ENCODE results near the gene NCK1.
"Not testable (repeated sequence)": the region's sequence is repeated elsewhere in the genome, so short reads cannot be mapped to it uniquely, and the experiment has no call there.

The NCK1 gene

DNA sequence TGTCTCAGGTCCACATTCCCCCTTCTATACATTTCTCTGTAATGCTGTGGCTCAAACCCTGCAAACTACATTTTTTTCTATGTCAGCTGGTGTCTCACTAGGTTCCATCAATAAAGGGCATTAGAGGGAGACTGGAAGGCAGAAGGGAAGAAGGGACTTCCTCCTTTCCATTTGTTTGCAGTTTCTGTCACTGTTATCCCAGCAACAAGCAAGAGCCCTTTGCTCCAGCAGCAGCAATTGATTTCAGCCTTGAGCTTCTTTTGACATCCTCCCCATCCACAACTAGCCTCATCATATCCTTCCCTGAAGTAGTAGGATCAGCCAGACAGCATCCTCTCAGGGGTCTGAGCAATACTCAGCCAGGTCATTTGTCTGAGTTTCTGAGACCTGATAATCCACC is 5.3 kb upstream of the NCK1 start:
- Histone ChIP-seq H3K4me3 (ENCODE audit: control insufficient read depth in 1 of 7, extremely low read depth in 1 of 7, insufficient read depth in 4 of 7, low read depth in 2 of 7, low read length in 6 of 7) (no peak overlapping the region), H3K27ac (ENCODE audit: insufficient read depth in 1 of 2, low read depth in 1 of 2, low read length in 2 of 2, poor library complexity in 1 of 2, severe bottlenecking in 2 of 2) (no peak overlapping the region), H3K36me3 (ENCODE audit: control insufficient read depth in 4 of 4, insufficient read depth in 4 of 4, low read length in 3 of 4) (peaks cover 2 to 21% (median 13%) of the 10 kb centered on the region in 4 experiments), H3K9me3 (ENCODE audit: control extremely low read depth in 1 of 5, control insufficient read depth in 4 of 5, insufficient read depth in 2 of 5, low read depth in 1 of 5, low read length in 4 of 5) (peaks cover 0 to 15% (median 3%) of the 10 kb centered on the region in 5 experiments), H3K4me1 (ENCODE audit: control extremely low read depth in 1 of 4, control insufficient read depth in 4 of 4, insufficient read depth in 4 of 4, low read length in 3 of 4) (peaks cover 5 to 52% (median 23%) of the 10 kb centered on the region in 4 experiments), H3K27me3 (replicated peaks in 2 of 5; ENCODE audit: control insufficient read depth in 4 of 5, insufficient read depth in 5 of 5, low read length in 4 of 5) (no peaks in the 10 kb centered on the region)
- DNase-seq = no peak
- CTCF ChIA-PET = interaction anchor here (0.6 to 1.6 kb wide), 3 partner anchors 17 to 104 kb away, joined by 3 to 5 read pairs (median 4); partner anchors contain the start of gene STAG1
- POLR2A ChIA-PET = no interaction called here

DNA sequence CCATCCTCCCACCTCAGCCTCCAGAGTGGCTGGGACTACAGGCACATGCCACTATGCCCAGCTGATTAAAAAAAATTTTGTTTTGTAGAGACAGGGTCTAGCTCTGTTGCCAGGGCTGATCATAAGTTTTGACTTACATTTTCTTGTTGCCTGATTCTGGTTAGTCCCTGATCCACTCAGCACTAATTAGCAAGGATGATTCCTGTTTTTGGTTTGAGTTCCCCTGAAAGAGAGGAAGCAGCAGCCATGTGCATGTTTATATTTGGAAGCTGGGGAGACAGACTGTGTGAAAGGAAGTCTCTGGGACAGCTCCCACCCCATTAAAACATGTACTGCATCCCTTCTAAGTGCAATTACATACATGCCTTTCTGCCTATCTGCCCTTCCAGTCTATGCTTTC is 3.6 kb upstream of the NCK1 start:
- POLR2A ChIA-PET = interaction anchor here (0.8 kb wide), 1 partner anchor 16 kb away, joined by 3 read pairs; no protein-coding TSS in a partner anchor
- DNase-seq = peak in 2 of 3 donors; percentile 56 to 58
- peaks cover 0 to 15% (median 3%) of the 10 kb centered on the region in 5 experiments for H3K9me3 ChIP-seq (ENCODE audit: control extremely low read depth in 1 of 5, control insufficient read depth in 4 of 5, insufficient read depth in 2 of 5, low read depth in 1 of 5, low read length in 4 of 5)
- CTCF ChIA-PET = interaction anchor here (0.8 to 6.4 kb wide), 5 partner anchors 10 to 105 kb away, joined by 3 to 56 read pairs (median 4); partner anchors contain the start of gene SLC35G2
- no peaks in the 10 kb centered on the region for H3K27me3 ChIP-seq (replicated peaks in 2 of 5; ENCODE audit: control insufficient read depth in 4 of 5, insufficient read depth in 5 of 5, low read length in 4 of 5)
- H3K4me1 ChIP-seq (ENCODE audit: control extremely low read depth in 1 of 4, control insufficient read depth in 4 of 4, insufficient read depth in 4 of 4, low read length in 3 of 4) = peaks cover 8 to 58% (median 28%) of the 10 kb centered on the region in 4 experiments
- peak overlapping the region in 1 of 2 experiments; percentile 1 for H3K27ac ChIP-seq (ENCODE audit: insufficient read depth in 1 of 2, low read depth in 1 of 2, low read length in 2 of 2, poor library complexity in 1 of 2, severe bottlenecking in 2 of 2)
- peaks cover 2 to 21% (median 13%) of the 10 kb centered on the region in 4 experiments for H3K36me3 ChIP-seq (ENCODE audit: control insufficient read depth in 4 of 4, insufficient read depth in 4 of 4, low read length in 3 of 4)
- peak overlapping the region in 2 of 7 experiments; percentile 23 to 33 for H3K4me3 ChIP-seq (ENCODE audit: control insufficient read depth in 1 of 7, extremely low read depth in 1 of 7, insufficient read depth in 4 of 7, low read depth in 2 of 7, low read length in 6 of 7)

GRCh38 chr3:136860541-136860940 is 1.5 kb upstream of the NCK1 start:
- peaks cover 0 to 12% (median 3%) of the 10 kb centered on the region in 5 experiments for H3K9me3 ChIP-seq (ENCODE audit: control extremely low read depth in 1 of 5, control insufficient read depth in 4 of 5, insufficient read depth in 2 of 5, low read depth in 1 of 5, low read length in 4 of 5)
- POLR2A ChIA-PET = interaction anchor here (0.6 to 2.7 kb wide), 4 partner anchors 22 to 108 kb away, joined by 3 to 10 read pairs (median 8); partner anchors contain the start of genes SLC35G2 and STAG1
- peaks cover 0 to 11% (median 4%) of the 10 kb centered on the region in 4 experiments for H3K36me3 ChIP-seq (ENCODE audit: control insufficient read depth in 4 of 4, insufficient read depth in 4 of 4, low read length in 3 of 4)
- peaks cover 10 to 58% (median 32%) of the 10 kb centered on the region in 4 experiments for H3K4me1 ChIP-seq (ENCODE audit: control extremely low read depth in 1 of 4, control insufficient read depth in 4 of 4, insufficient read depth in 4 of 4, low read length in 3 of 4)
- WGBS (ENCODE audit: insufficient coverage) = 100% methylated on average over 1 of the region's 4 CpGs
- peak overlapping the region in 1 of 2 experiments; percentile 92 for H3K27ac ChIP-seq (ENCODE audit: insufficient read depth in 1 of 2, low read depth in 1 of 2, low read length in 2 of 2, poor library complexity in 1 of 2, severe bottlenecking in 2 of 2)
- CTCF ChIA-PET = interaction anchor here (1.0 to 6.4 kb wide), 3 partner anchors 20 to 108 kb away, joined by 3 to 56 read pairs (median 5); partner anchors contain the start of gene STAG1
- H3K4me3 ChIP-seq (ENCODE audit: control insufficient read depth in 1 of 7, extremely low read depth in 1 of 7, insufficient read depth in 4 of 7, low read depth in 2 of 7, low read length in 6 of 7) = peak overlapping the region in 4 of 7 experiments; percentile 83 to 95 (median 90)
- DNase-seq = no peak
- H3K27me3 ChIP-seq (replicated peaks in 2 of 5; ENCODE audit: control insufficient read depth in 4 of 5, insufficient read depth in 5 of 5, low read length in 4 of 5) = no peaks in the 10 kb centered on the region

GRCh38 chr3:136862617-136863322 is 762 bp downstream of the NCK1 start:
- Histone ChIP-seq H3K4me3 (ENCODE audit: control insufficient read depth in 1 of 7, extremely low read depth in 1 of 7, insufficient read depth in 4 of 7, low read depth in 2 of 7, low read length in 6 of 7) (peak overlapping the region; percentile 76 to 96 (median 91)), H3K36me3 (ENCODE audit: control insufficient read depth in 4 of 4, insufficient read depth in 4 of 4, low read length in 3 of 4) (peaks cover 0 to 6% (median 2%) of the 10 kb centered on the region in 4 experiments), H3K27me3 (replicated peaks in 2 of 5; ENCODE audit: control insufficient read depth in 4 of 5, insufficient read depth in 5 of 5, low read length in 4 of 5) (no peaks in the 10 kb centered on the region), H3K4me1 (ENCODE audit: control extremely low read depth in 1 of 4, control insufficient read depth in 4 of 4, insufficient read depth in 4 of 4, low read length in 3 of 4) (peaks cover 10 to 42% (median 31%) of the 10 kb centered on the region in 4 experiments), H3K9me3 (ENCODE audit: control extremely low read depth in 1 of 5, control insufficient read depth in 4 of 5, insufficient read depth in 2 of 5, low read depth in 1 of 5, low read length in 4 of 5) (no peaks in the 10 kb centered on the region), H3K27ac (ENCODE audit: insufficient read depth in 1 of 2, low read depth in 1 of 2, low read length in 2 of 2, poor library complexity in 1 of 2, severe bottlenecking in 2 of 2) (peak overlapping the region; percentile 73 to 92)
- ChIA-PET POLR2A (interaction anchor here (0.6 to 2.7 kb wide), 8 partner anchors 21 to 151 kb away, joined by 3 to 10 read pairs (median 4); partner anchors contain the start of genes SLC35G2 and STAG1), CTCF (interaction anchor here (1.0 to 6.4 kb wide), 7 partner anchors 18 to 110 kb away, joined by 3 to 56 read pairs (median 4); partner anchors contain the start of gene STAG1)
- 0% methylated on average over 21 of the region's 39 CpGs for WGBS (ENCODE audit: insufficient coverage)
- DNase-seq = peak in 1 of 3 donors; percentile 80

- ChIA-PET CTCF (interaction anchor here (0.7 to 1.0 kb wide), 2 partner anchors 23 to 798 kb away, joined by 3 to 6 read pairs; no protein-coding TSS in a partner anchor), POLR2A (no interaction called here)
- DNase-seq = no peak
- Histone ChIP-seq H3K27me3 (replicated peaks in 2 of 5; ENCODE audit: control insufficient read depth in 4 of 5, insufficient read depth in 5 of 5, low read length in 4 of 5) (no peaks in the 10 kb centered on the region), H3K27ac (ENCODE audit: insufficient read depth in 1 of 2, low read depth in 1 of 2, low read length in 2 of 2, poor library complexity in 1 of 2, severe bottlenecking in 2 of 2) (no peak overlapping the region), H3K4me3 (ENCODE audit: control insufficient read depth in 1 of 7, extremely low read depth in 1 of 7, insufficient read depth in 4 of 7, low read depth in 2 of 7, low read length in 6 of 7) (no peak overlapping the region), H3K36me3 (ENCODE audit: control insufficient read depth in 4 of 4, insufficient read depth in 4 of 4, low read length in 3 of 4) (peaks cover 9 to 36% (median 26%) of the 10 kb centered on the region in 4 experiments), H3K9me3 (ENCODE audit: control extremely low read depth in 1 of 5, control insufficient read depth in 4 of 5, insufficient read depth in 2 of 5, low read depth in 1 of 5, low read length in 4 of 5) (peaks cover 0 to 11% (median 0%) of the 10 kb centered on the region in 5 experiments), H3K4me1 (ENCODE audit: control extremely low read depth in 1 of 4, control insufficient read depth in 4 of 4, insufficient read depth in 4 of 4, low read length in 3 of 4) (peaks cover 0 to 1% (median 0%) of the 10 kb centered on the region in 4 experiments)
- 100% methylated on average over 7 of the region's 9 CpGs for WGBS (ENCODE audit: insufficient coverage)
Measured at GRCh38 chr3:136869282-136869681, 7.3 kb downstream of the NCK1 start.

- H3K4me3 ChIP-seq (ENCODE audit: control insufficient read depth in 1 of 7, extremely low read depth in 1 of 7, insufficient read depth in 4 of 7, low read depth in 2 of 7, low read length in 6 of 7); H3K4me1 ChIP-seq (ENCODE audit: control extremely low read depth in 1 of 4, control insufficient read depth in 4 of 4, insufficient read depth in 4 of 4, low read length in 3 of 4); POLR2A ChIA-PET; H3K27ac ChIP-seq (ENCODE audit: insufficient read depth in 1 of 2, low read depth in 1 of 2, low read length in 2 of 2, poor library complexity in 1 of 2, severe bottlenecking in 2 of 2); H3K27me3 ChIP-seq (replicated peaks in 2 of 5; ENCODE audit: control insufficient read depth in 4 of 5, insufficient read depth in 5 of 5, low read length in 4 of 5); DNase-seq: not testable (repeated sequence)
- WGBS (ENCODE audit: insufficient coverage) = no CpG with 5 or more reads among the region's 3 CpGs
- peaks cover 0 to 12% (median 0%) of the 10 kb centered on the region in 5 experiments for H3K9me3 ChIP-seq (ENCODE audit: control extremely low read depth in 1 of 5, control insufficient read depth in 4 of 5, insufficient read depth in 2 of 5, low read depth in 1 of 5, low read length in 4 of 5)
- peaks cover 9 to 43% (median 26%) of the 10 kb centered on the region in 4 experiments for H3K36me3 ChIP-seq (ENCODE audit: control insufficient read depth in 4 of 4, insufficient read depth in 4 of 4, low read length in 3 of 4)
- CTCF ChIA-PET = interaction anchor here (0.6 to 1.3 kb wide), 2 partner anchors 75 to 79 kb away, joined by 3 read pairs; no protein-coding TSS in a partner anchor
Measured at GRCh38 chr3:136872258-136872657, 10.2 kb downstream of the NCK1 start.

Measured in common myeloid progenitor, CD34-positive (primary cell).